GM21619 (cell line): Measurements from ENCODE around the gene NEU1.
"Not testable (repeated sequence)": the region's sequence is repeated elsewhere in the genome, so short reads cannot be mapped to it uniquely, and the experiment has no call there.

Experiments
- ATAC-seq: cut with Tn5 transposase; IDR thresholded peaks from one replicate; pipeline ENCODE4 v1.9.1; 2021; ENCODE audit not compliant: unreplicated experiment

The NEU1 gene

GRCh38 chr6:31875877-31876276 is 13.3 kb upstream of the NEU1 start:
- ATAC-seq = no peak

DNA sequence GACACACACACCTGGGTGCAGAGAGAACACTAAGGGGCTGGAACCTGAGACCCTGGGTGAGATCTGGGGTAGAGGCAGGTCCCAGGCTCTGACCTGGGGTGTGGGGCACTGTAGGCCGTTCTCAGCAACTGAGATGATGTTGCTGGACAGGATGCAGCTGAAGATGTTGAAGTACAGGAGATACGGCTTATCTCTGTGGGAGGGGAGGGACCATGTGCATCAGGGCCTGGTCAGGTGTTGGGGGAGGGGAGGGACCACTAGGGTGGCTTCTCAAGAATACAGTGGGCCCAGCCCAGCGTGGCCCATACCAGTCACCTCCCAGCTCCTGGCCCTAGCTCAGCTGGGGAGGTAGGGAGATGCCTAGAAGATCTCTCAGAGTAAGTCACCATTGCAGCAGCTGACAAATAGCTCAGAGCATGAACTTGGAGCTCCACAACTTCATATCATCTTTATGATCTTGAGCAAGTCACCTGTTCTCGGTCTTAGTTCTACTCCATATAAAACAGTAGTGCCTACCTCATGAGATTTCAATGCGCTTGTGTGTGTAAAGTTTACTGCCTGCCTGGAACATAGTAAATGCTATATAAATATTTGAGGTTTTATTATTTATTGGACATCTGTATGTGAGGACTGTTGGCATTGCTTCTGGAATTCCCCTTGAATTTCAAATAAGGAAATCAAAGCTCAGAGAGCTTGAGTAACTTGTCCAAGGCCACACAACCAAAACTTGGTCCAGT is 12.4 kb upstream of the NEU1 start:
- ATAC-seq = no peak

DNA sequence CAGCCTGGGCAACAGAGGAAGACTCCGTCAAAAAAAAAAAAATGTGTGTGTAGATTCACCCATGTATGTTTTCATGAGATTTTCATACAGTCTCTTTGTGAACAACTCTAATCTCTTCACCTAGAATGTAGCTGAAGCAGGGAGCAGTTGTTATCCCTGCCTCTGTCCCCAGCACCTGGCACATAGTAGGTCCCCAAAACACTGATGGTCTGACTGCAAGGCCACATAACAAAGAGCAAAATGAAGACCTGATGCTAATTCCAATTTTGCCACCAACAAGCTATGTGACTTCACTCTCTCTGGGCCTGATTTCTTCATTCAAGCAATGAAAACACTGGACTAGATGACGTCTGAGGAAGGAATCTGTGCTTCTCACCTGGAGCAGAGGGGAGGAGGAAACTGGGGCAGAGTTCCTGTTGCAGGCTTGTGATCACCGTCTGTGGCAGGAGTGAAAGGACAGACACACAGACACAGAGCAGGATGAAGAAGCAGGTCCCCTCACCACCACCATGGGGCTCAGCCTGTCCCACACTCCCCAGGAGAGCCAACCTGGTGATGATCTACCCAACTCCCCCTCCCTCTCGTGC is 11.6 kb upstream of the NEU1 start:
- ATAC-seq = no peak

- no peak for ATAC-seq
These were observed 8.5 kb upstream of the NEU1 start for GRCh38 chr6:31871046-31871659.

DNA sequence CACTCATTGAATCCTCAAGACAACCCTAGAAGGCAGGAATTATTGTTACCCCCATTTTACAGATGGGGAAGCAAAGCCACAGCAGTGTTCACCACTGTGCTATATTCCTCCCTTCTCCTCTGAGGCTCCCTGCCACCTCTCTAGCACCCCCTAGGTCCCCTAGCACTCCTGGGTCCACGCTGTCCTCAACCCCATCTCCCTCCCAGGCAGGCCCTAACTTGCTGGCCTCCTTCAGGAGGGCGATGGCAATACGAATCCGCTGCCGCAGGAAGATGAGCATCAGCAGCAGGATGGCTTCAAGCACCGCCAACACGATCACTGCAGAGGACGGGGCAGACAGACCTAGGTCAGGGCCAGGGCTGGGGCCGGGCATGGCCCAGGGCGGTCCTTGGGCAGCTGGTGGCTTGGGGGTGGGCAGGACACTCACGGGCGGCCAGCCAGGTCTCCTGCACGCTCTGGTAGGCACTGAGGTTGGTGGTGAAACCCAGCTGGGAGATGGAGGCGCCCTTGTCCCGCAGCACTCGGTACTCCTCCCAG is 7.8 kb upstream of the NEU1 start:
- no peak for ATAC-seq

GRCh38 chr6:31869343-31869742 is 6.7 kb upstream of the NEU1 start:
- ATAC-seq = no peak

DNA sequence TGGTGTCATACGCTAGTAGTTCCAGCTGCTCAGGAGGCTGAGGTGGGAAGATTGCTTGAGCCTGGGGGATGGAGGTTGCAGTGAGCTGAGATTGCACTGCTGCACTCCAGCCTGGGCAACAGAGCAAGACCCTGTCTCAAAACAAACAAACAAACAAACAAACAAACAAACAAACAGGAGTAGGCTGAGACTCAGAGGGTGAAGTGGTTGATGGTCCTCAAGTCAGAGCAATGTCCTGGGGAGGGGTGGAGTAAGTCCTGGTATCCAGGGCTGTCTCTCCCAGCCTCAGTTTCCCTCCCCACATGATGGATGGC is 6.0 kb upstream of the NEU1 start:
- ATAC-seq = not testable (repeated sequence)

DNA sequence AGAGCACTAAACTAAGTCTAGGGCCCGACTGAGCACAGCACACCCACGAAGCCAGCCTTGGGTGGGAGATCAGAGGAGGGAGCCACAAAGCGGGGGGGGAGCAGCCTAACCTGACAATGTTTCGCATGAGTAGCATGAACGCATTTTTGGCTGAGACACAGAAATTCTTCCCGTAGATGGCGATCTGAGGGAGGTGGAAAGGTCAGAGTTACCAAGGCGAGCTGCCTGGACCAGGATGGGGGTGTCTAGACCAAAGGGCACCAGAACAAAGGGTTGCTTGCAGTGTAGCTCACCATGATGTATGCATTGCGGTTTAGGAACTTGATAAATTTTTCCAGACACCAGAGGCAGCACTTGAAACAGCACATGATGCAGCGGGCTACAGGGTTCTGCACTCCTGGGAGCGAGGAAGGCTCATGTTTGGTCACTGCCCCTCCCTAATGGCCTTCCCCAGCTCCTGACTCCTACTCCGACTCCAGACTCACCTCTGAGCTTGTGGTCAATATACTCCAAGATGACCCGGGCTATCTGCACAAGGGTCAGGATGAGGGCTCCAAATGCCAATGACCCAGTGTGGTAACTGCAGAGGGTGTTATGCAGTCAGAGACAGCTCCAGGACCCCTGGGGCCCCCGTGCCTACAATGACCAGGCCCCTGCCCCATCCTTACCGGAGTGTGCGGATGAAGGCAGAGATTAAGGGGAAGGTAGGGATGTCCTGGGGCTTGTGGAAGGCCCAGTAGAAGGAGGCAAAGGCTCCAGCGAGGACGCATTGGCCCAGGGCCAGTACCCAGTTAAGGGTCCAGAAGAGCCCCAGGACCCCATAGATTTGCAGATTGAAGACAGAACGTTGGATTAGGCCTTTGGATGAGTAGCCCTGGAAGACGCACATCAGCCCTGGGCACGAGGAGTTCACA is 2.8 kb upstream of the NEU1 start:
- no peak for ATAC-seq

- ATAC-seq = no peak
These were observed 2.2 kb upstream of the NEU1 start for GRCh38 chr6:31864818-31865204.

- ATAC-seq = not testable (repeated sequence)
These were observed 1.5 kb upstream of the NEU1 start for GRCh38 chr6:31864123-31864562.

- no peak for ATAC-seq
These were observed 690 bp downstream of the NEU1 start for GRCh38 chr6:31861919-31862343.

DNA sequence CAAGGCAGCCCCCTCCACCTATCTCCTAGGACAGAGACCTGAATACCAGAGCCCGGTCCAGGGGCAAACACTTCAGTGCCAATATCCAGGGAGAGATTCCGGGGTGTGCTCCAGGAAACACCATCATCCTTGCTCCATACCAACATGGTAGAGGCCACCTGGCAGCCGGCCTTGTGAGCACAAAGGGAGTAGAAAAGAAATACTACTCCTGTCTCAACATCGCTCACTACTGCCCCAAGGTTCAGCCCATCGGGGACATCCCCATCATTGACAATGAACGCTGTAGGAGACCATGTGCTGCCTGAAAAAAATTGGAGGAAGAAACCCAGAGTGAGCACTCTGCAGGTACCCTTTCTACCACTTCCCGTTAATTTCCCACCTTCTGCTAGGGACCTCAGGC is 1.5 kb downstream of the NEU1 start:
- no peak for ATAC-seq

GRCh38 chr6:31860349-31860748 is 2.3 kb downstream of the NEU1 start:
- no peak for ATAC-seq

GRCh38 chr6:31859923-31860322 is 2.7 kb downstream of the NEU1 start:
- no peak for ATAC-seq

GRCh38 chr6:31858707-31859106 is 3.9 kb downstream of the NEU1 start:
- ATAC-seq = no peak

GRCh38 chr6:31857774-31858173 is 4.8 kb downstream of the NEU1 start:
- ATAC-seq = not testable (repeated sequence)

DNA sequence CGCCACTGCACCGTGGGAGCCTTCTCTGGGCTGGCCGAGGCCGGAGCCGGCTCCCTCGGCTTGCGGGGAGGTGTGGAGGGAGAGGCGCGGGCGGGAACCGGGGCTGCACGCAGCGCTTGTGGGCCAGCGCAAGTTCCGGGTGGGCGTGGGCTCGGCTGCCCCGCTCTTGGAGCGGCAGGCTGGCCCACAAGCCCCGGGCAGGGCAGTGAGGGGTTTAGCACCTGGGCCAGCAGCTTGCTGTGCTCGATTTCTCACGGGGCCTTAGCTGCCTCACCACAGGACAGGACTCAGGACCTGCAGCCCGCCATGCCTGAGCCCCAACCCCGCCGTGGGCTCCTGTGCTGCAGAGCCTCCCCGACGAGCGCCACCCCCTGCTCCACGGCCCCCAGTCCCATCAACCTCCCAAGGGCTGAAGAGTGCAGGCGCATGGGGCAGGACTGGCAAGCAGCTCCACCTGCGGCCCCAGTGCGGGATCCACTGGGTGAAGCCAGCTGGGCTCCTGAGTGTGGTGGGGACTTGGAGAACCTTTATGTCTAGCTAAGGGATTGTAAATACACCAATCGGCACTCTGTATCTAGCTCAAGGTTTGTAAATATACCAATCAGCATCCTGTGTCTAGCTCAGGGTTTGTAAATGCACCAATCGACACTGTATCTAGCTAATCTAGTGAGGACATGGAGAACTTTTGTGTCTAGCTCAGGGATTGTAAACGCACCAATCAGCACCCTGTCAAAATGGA is 10.5 kb downstream of the NEU1 start:
- not testable (repeated sequence) for ATAC-seq

DNA sequence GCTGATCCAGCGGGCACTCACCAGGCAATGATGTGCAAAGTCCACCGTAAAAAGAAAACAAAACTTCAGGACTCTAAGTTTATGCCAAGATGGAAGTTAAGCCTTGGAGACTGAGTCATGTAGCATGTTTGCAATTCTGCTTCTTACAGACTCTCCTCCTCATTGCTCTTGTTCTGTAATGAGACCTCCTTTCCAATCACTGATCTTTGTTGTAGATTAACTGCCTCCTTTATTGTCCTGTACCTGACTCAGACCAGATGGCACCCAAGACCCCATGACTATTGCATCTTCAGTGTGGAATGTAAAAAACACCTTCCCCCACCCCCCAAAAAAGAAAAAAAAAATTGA is 11.2 kb downstream of the NEU1 start:
- no peak for ATAC-seq

DNA sequence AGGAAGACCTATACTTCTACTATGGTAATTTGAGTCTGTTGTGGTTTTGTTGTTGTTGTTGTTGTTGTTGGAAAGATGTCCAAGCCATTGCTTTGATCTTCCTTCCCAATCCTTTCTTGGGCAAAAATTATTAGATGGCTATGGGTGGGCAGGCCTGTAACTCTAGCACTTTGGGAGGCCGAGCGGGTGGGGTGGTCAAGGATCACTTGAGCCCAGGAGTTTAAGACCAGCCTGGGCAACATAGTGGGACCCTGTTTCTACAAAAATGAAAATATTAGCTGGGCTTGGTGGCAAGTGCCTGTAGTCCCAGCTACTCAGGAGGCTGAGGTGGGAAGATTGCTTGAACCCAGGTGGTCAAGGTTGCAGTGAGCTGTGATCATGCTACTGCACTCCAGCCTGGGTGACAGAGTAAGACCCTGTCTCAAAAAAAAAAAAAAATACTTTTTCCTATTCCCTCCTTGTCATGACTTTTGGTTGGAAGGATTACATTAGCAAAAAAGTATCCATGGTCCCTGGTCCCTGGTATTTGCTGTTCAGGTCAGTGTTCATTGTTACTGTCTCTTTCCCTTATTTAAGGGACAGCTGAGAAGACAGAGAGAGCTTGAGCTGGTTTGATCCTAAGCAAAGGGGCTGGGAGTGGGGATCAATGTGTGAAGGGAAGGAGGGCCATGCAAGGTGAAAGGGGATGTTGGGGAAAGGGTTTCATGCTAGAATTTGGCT is 11.7 kb downstream of the NEU1 start:
- ATAC-seq = no peak
